ENCODE results near the gene BCCIP. TPM values are rescaled to one million over a fixed set of nuclear protein-coding genes. Genes with fewer than 3 reads are reported as not detected.

The BCCIP gene
- total and polyA plus RNA-seq, 7 donors, result 57.6 to 235 (median 87.6) TPM

DNA sequence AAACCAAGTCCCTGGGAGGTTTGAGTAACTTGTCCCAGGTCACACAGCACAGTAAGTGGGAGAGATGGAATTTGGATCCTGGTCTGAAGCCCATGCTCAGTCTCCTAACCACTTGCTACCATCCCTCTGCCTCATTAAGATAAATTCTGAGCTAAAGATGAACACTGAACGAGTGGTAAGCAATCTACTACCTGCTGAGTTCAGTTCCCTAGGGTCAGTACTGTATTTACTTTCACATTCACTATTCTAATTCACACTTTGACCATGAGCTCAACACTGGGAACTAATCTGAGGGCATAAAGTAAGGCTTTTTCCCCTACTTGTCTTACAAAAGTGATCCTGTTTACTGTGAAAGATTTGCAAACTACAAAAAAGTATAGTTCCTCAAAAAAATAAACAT is 2.6 kb upstream of the BCCIP start:
- H3K4me1 ChIP-seq, result peaks cover 29% of the 10 kb centered on the region
- no peak overlapping the region for H3K4me3 ChIP-seq
- H3K36me3 ChIP-seq (ENCODE audit: insufficient read depth in 1 of 2, low read depth in 1 of 2), result peaks cover 0 to 13% of the 10 kb centered on the region in 2 donors
- no peak overlapping the region for H3K27ac ChIP-seq
- intact Hi-C loops (cut with DNase I), result loop anchor here in 1 of 2 donors (5.0 kb wide), 2 partner anchors 98 to 903 kb away; no protein-coding TSS in a partner anchor
- 44 to 62% (median 46%) methylated on average over 1 of the region's 1 CpG for WGBS, 3 donors
- ATAC-seq (no peak), DNase-seq (no peak)
- H3K9me3 ChIP-seq, result no peaks in the 10 kb centered on the region
- TF ChIP-seq, protein P1, sequence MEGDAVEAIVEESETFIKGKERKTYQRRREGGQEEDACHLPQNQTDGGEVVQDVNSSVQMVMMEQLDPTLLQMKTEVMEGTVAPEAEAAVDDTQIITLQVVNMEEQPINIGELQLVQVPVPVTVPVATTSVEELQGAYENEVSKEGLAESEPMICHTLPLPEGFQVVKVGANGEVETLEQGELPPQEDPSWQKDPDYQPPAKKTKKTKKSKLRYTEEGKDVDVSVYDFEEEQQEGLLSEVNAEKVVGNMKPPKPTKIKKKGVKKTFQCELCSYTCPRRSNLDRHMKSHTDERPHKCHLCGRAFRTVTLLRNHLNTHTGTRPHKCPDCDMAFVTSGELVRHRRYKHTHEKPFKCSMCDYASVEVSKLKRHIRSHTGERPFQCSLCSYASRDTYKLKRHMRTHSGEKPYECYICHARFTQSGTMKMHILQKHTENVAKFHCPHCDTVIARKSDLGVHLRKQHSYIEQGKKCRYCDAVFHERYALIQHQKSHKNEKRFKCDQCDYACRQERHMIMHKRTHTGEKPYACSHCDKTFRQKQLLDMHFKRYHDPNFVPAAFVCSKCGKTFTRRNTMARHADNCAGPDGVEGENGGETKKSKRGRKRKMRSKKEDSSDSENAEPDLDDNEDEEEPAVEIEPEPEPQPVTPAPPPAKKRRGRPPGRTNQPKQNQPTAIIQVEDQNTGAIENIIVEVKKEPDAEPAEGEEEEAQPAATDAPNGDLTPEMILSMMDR (IDR thresholded peaks at IDR 0.05), result no peak
- no peaks in the 10 kb centered on the region for H3K27me3 ChIP-seq (ENCODE audit: insufficient read depth in 3 of 3, low read length in 2 of 3)

DNA sequence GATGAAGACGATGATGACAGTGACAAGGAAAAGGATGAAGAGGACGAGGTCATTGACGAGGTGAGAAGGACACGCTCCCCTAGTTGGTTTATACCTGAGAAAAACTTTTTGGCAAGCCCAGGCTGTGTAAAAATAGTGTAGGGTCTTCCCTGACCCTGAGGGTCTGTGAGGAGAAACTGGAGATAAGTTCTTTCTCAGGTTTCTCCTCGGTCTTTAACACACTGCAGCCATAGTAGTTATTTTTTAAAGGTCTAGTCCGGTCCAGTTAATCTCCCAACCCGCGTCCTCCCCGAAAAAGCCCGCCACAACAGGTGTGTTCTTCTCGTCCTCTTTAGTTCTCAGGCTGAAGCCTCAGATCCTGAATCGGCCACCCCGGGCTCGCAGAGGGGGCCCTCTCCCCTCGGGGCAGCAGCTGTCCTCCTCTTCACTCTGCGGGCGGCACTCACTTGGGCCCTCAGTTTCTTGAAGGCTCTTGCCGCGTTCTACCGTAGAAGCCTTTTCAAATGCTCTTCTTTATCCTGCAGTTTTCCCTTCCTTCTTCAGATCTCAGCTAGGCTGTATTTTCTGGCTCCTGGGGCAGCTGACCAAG is 411 bp downstream of the BCCIP start:
- H3K9me3 ChIP-seq, result no peaks in the 10 kb centered on the region
- H3K4me3 ChIP-seq, result peak overlapping the region; percentile 99
- peak overlapping the region; percentile 92 for H3K27ac ChIP-seq
- intact Hi-C loops (cut with DNase I), result loop anchor here in 1 of 2 donors (5.0 kb wide), 2 partner anchors 101 to 906 kb away; no protein-coding TSS in a partner anchor
- no peaks in the 10 kb centered on the region for H3K27me3 ChIP-seq (ENCODE audit: insufficient read depth in 3 of 3, low read length in 2 of 3)
- H3K4me1 ChIP-seq, result peaks cover 35% of the 10 kb centered on the region
- peaks cover 9 to 39% of the 10 kb centered on the region in 2 donors for H3K36me3 ChIP-seq (ENCODE audit: insufficient read depth in 1 of 2, low read depth in 1 of 2)
- ATAC-seq (peak in 1 of 4 donors; percentile 28), DNase-seq (no peak)
- WGBS, 3 donors, result 0 to 1% (median 1%) methylated on average over 20 of the region's 20 CpGs
- TF ChIP-seq, protein P1 (IDR thresholded peaks at IDR 0.05), result no peak

DNA sequence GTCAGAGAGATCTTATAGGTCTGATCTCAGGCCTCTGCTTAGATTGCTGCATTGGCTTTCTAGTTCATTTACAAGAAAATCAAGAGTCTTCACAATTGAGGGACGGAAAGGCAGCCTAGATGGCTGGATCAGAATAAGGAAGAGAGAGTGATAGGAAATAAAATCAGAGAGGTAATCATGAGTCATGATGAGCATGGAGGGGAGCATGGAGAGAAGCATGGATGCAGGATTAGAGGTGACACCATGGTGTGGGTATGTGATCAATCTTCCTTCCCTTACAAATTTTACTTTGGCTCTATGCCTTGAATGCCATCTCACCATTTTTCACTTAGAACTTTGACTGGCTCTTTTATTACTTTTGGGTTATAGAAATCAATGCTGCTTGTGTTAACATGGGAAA is 1.4 kb downstream of the BCCIP start:
- Histone ChIP-seq H3K36me3 (ENCODE audit: insufficient read depth in 1 of 2, low read depth in 1 of 2) (peaks cover 13 to 49% of the 10 kb centered on the region in 2 donors), H3K9me3 (no peaks in the 10 kb centered on the region), H3K4me1 (peaks cover 35% of the 10 kb centered on the region), H3K27me3 (ENCODE audit: insufficient read depth in 3 of 3, low read length in 2 of 3) (no peaks in the 10 kb centered on the region), H3K27ac (peak overlapping the region; percentile 92), H3K4me3 (peak overlapping the region; percentile 99)
- WGBS, 3 donors, result 73 to 81% (median 76%) methylated on average over 1 of the region's 1 CpG
- intact Hi-C loops (cut with DNase I), result loop anchor here in 1 of 2 donors (5.0 kb wide), 2 partner anchors 102 to 907 kb away; no protein-coding TSS in a partner anchor
- ATAC-seq (no peak), DNase-seq (no peak)
- TF ChIP-seq, protein P1 (IDR thresholded peaks at IDR 0.05), result no peak

DNA sequence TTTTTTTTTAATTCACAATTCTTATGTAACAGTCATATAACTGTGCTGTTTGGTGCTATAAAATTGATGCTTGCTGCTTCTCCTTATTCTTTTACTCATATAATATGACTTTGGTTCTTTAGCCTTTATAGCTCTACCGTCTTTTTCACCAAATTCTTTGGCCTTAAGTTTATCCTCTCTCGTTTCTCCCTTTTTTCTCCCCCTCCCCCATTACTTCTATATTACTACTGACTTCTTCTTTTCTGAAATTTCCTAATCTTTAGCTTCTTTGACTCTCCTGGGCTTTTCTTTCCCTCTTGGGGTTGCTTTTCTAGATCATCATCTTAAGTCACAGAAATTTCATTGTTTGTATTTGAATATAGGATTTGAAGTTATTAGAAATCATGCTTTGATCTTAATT is 3.8 kb downstream of the BCCIP start:
- WGBS, 3 donors, result 84 to 86% (median 86%) methylated on average over 2 of the region's 2 CpGs
- TF ChIP-seq, protein P1 (IDR thresholded peaks at IDR 0.05), result no peak
- no peak for ATAC-seq
- no peak overlapping the region for H3K4me3 ChIP-seq
- H3K9me3 ChIP-seq, result no peaks in the 10 kb centered on the region
- no peak overlapping the region for H3K27ac ChIP-seq
- H3K27me3 ChIP-seq (ENCODE audit: insufficient read depth in 3 of 3, low read length in 2 of 3), result no peaks in the 10 kb centered on the region
- no peak for DNase-seq
- peaks cover 18 to 73% of the 10 kb centered on the region in 2 donors for H3K36me3 ChIP-seq (ENCODE audit: insufficient read depth in 1 of 2, low read depth in 1 of 2)
- H3K4me1 ChIP-seq, result peaks cover 24% of the 10 kb centered on the region
- intact Hi-C loops (cut with DNase I), result no loop called here
